UCSD-AML1 (cell line): ENCODE measurements around the gene RFTN1.

Experiments
- DNase-seq: peaks from one replicate; lab custom pipeline; 2025; ENCODE audit not compliant: unreplicated experiment; lab: John Stamatoyannopoulos, UW

Gene RFTN1

GRCh38 chr3:16513141-16514020, at the start of gene RFTN1:
TSS of gene RFTN1 (minus strand) at chr3:16513699. CDS start at chr3:16493869, 19,830 bp downstream.
- DNase-seq, result peak; percentile 69

- no peak for DNase-seq
Measured at GRCh38 chr3:16559653-16560365, 46.3 kb upstream of the RFTN1 start.

GRCh38 chr3:16554126-16554525, 40.6 kb upstream of the RFTN1 start:
- no peak for DNase-seq

GRCh38 chr3:16552757-16553156, 39.3 kb upstream of the RFTN1 start:
- no peak for DNase-seq

DNA sequence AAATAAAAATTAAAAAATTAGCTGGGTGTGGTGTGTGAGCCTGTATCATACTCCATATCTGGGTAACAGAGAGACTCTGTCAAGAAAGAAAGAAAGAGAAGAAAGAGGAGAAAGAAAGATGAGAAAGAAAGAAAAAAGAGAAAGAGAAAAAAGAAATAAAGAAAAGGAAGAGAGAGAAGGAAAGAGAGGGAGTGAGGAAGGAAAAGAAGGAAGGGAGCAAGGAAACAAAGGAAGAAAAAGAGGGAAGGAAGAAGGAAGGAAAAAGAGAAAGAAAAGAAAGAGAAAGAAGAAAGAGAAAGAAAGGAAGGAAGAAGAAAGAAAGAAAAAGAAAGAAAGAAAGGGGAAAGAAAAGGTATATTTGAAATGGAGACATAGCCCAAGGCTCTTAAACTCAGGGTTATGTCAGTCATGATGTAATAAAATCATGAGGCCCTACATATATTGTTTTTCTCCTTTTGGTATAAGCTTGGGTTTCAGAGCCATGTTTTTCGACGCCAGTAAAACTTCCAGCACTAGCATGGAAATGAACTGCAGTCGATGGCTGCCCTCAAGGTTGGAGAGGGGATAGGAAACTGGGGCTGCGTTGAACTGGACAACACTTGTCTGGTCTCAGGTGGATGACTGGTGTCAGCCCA, 38.0 kb upstream of the RFTN1 start:
- DNase-seq, result no peak

DNA sequence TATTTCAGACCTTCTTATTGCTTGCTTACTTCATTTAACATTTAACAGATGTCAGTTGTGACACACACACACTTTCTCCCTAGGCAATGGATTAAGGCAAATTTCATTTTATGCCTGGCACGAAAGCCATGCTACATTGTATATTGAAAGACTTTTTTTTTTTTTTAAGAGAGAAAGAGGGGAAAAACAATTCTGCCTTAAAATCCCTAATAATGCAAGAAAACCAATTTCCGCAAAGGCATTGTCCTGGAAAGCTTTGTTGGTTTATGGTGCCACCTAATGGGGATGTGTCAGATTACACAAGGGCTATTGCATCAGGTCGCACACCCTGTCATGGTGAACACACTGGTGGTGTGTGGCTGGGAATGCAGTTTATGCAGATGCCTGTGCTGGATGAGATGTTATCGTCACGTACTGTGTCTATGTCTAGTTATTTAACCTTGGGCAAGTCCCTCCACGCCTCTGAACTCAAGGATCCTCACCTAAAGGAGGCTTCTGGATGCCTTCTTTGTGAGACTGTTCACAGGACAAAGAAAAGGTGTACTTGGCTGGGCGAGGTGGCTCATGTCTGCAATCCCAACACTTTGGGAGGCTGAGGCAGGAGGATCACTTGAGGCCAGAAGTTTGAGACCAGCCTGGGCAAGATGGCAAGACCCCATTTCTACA, 37.3 kb upstream of the RFTN1 start:
- peak; percentile 64 for DNase-seq

DNA sequence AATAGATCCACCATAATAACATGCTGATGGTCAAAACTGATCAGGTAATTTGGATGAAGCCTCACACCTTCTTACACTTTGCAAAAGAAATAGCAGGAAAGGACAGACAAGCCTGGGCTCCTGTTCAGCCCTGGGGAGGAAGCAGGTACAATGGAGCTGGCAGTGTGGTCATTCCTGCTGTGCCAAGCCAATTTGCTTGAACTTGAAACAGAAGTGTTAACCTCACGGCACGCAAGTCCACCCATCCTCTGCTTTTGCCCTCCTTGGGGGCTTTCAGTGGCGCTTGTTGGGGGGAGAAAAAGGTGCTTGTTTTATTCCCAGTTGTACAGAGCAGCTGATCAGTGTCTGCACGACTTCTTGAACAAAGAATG, 36.8 kb upstream of the RFTN1 start:
- peak; percentile 41 for DNase-seq

GRCh38 chr3:16548721-16549120, 35.2 kb upstream of the RFTN1 start:
- no peak for DNase-seq

GRCh38 chr3:16547561-16548357, 34.3 kb upstream of the RFTN1 start:
- no peak for DNase-seq

DNA sequence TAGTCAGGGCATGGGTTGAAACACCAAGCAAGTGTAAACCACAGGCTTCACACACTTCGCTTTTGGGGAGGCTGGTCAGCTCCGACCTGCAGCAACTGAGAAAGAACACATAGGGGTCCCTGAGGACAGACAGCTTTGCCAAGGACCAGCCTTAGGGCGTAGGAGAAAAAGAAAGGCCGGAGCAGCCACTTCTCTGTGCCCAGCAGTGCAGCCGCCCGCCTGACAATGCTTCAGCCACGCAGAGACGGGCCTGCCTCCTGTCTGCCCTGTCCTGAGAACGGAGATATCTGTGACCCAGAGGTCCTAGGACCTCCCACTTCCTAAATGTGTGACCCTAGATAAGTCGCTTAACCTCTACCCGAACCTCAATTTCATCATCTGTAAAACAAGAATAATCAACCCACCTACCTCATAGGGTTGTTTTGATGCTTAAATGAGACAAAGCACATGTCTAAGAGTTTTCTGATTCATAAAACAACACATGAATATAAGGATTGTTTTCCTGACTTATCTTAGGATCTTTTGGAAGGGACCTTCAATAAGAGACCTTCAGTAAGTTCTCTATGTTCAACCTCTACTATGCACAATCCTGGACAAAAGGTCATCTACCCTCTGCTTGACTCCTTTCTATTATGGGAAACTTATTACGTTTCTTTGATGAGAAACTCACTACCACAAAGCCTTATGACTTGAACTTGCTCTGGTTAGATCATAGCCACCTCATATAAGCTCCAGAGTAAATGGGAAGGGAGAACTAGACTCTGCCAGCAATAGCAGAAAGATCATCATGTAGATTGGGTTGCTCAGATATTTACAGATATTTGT, 32.9 kb upstream of the RFTN1 start:
- DNase-seq, result no peak

DNA sequence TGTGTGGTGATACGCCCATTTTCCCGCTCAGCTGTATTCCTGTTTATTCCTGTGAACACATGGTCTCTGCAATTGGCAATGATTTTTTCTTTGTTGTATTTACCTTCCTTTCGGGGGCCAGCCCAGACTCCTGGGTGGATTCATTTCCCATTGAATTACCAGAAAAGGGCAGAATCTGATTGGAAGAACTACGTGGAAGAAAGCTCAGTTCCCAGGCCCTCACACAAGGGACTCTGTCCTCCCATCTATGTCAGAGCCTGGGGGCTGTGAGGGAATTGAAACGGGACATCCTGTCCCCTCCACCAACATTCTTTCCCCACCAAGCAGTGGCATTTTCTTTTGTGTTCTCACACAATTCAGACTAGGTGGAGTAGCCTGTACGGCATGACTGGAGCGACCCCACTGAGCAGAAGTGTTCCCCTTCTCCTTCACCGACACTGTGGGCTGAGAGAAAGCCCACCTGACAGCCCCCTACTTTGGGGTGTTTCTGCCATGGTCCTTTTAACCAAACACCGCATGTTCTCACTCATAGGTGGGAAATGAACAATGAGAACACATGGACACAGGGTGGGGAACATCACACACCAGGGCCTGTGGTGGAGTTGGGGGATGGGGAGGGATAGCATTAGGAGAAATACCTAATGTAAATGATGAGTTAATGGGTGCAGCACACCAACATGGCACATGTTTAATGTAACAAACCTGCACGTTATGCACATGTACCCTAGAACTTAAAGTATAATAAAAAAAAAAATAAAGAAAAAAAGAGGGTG, 32.1 kb upstream of the RFTN1 start:
- DNase-seq, result no peak

DNA sequence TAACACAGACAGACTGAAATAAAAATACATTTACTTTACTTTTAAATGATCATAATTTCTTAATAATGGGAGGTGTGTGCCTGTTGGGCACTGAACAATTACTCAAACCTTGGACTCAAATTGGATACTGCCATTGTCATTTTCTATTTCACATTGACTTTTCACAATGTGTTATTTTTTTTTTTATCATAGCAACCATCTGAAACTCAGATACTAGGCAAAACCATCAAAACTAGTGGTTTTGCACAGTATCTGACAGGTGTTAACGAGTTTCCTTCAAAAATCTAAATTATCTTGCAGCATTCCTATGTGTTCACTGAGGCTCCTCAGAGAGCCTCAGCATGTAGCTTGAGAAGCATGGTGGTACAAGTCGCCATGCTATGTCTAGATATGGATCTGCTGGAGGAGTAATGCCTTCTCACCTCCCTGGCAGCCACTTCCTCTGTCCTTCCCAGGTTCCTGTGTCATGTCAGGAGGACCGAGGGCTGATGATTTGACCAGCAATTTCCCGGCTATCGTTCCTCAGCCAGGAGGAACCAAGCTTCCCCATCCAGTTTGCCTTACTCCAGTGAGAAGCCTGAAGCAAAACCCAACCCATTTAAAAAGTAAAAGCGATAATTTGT, 29.9 kb upstream of the RFTN1 start:
- no peak for DNase-seq

DNA sequence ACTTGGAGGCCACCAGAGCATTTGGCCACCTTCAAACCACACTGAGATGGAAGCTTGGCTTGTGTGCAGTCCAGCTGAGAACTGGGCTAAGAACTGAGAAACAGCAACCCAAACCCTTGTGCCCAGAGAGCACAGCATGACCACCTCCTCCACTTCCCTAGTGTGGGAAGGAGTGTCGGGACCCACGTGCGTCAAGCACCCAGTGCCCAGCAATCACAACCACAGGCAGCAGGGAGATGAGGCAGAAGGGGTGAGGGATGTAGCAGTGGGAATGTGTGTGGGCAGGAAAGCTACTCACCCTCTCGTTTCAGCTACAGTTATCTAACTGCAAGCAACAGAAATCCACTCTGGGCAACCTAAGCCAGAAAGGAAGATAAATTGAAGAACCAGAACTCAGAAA, 25.0 kb upstream of the RFTN1 start:
- DNase-seq, result no peak

GRCh38 chr3:16536996-16537395, 23.5 kb upstream of the RFTN1 start:
- no peak for DNase-seq

DNA sequence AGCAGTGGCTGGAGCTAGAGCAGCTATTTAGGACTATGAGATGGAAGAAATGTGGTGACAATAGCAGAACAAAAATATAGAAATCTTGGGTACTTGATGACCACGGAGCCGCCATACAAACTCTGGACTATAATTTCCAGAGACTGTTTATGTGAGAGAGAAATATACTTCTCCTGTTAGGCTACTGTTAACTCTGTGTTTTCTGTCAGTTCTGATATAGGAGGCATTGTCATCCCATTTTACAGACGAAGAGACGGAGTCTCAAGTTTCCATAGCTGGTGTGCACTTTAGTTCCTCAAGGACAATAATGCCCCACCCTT, 22.8 kb upstream of the RFTN1 start:
- DNase-seq, result no peak

DNA sequence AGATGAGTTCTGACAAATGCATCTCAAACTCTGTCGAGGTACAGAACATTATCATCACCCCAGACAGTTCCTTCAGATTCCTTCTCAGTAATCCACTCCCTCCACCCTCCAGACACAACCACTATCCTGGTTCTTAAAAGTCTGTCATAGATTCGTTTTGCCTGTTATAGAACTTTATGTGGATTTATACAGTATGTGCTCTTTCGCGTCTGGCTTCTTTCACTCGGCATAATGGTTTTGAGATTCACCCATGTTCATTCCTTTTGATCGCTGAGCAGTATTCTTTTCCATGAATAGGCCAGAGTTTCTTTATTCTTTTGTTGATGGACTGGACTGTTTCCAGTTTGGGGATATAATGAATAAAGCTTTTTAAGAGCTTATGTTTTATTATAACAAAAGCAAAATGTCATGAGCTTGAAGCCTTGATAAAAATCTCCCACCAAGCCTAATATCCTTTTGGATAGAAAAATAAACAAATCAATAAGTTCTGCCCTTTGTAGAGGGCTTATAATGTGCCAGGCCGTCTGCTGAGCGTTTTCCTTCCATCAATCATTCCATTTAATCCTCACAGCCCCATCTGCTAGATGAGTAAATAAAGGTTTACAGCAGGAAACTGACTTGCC, 21.3 kb upstream of the RFTN1 start:
- no peak for DNase-seq

DNA sequence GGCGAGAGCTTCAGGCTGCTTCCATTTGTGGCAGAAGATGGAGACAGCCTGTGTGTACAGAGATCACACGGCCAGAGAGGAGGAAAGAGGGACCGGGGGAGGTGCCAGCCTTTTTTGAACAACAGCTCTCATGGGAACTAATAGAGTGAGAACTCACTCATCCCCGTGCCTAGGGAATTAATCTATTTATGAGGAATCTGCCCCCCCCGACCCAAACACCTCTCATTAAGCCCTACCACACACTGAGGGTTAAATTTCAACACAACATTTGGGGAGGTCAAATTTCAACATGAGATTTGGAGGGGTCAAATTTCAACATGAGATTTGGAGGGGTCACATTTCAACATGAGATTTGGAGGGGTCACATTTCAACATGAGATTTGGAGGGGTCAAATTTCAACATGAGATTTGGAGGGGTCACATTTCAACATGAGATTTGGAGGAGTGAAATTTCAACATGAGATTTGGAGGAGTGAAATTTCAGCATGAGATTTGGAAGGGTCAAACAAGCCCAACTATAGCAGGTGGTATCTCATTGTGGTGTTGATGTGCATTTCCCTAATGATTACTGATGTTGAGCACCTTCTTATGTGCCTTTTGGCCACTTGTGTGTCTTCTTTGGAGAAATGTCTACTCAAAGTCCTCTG, 20.6 kb upstream of the RFTN1 start:
- no peak for DNase-seq

DNA sequence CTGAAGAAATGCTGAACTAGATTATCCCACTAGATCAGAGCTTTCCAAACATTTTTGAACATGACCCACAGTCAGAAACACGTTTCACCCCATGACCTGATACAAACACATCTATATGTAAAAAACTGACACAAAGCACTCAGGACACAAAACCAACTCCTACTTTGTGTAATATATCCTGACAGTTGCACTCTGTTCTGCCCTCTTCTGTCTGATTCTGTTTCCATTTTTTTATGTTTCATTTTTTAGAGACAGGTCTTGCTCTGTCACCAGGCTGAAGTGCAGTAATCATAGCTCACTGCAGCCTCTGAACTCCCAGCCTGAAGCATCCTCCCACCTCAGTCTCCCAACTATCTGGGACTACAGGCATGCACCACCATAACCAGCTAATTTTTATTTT, 15.8 kb upstream of the RFTN1 start:
- no peak for DNase-seq
